Spleen (tissue), 11 donors: Measurements from ENCODE around the gene SERPINA6. TPM values are rescaled to one million over a fixed set of nuclear protein-coding genes. Genes with fewer than 3 reads are reported as not detected.

Experiments used
- DNase-seq: peaks from one replicate; pipeline ENCODE4 v3.0.0-alpha.2; 2020
- H3K27ac ChIP-seq, 8 donors: fragments of 200-600 bp; sonication (generic) in 7 of 8; 1 replicate in 4 of 8; 2 replicates in 4 of 8; pipeline versions ENCODE4 v1.5.0 to v1.8.0; 2016 to 2021; ENCODE audit warnings: inconsistent platforms in 4 of 8, mild to moderate bottlenecking in 4 of 8, moderate library complexity in 1 of 8
- H3K27me3 ChIP-seq, 7 donors: fragments of 200-600 bp; sonication (generic) in 6 of 7; replicated peaks in 1 of 7; 1 replicate in 4 of 7; 2 replicates in 3 of 7; pipeline versions ENCODE4 v1.5.0 to v1.8.0; 2016 to 2021; ENCODE audit warnings: inconsistent platforms in 3 of 7, mild to moderate bottlenecking in 1 of 7
- H3K36me3 ChIP-seq, 6 donors: fragments of 200-600 bp; sonication (generic) in 5 of 6; 1 replicate in 4 of 6; 2 replicates in 2 of 6; pipeline versions ENCODE4 v1.5.0 to v1.8.0; 2016 to 2021; ENCODE audit warnings: inconsistent platforms in 2 of 6
- H3K4me1 ChIP-seq, 6 donors: fragments of 200-600 bp; sonication (generic) in 5 of 6; 1 replicate in 3 of 6; 2 replicates in 3 of 6; pipeline versions ENCODE4 v1.5.0 to v1.8.0; 2016 to 2021; ENCODE audit warnings: inconsistent platforms in 3 of 6
- H3K4me3 ChIP-seq, 8 donors: fragments of 200-600 bp; sonication (generic) in 7 of 8; 1 replicate in 4 of 8; 2 replicates in 4 of 8; pipeline versions ENCODE4 v1.5.0 to v1.8.0; 2016 to 2021; ENCODE audit warnings: inconsistent platforms in 4 of 8, mild to moderate bottlenecking in 4 of 8, moderate library complexity in 2 of 8
- H3K9me3 ChIP-seq, 8 donors: fragments of 200-600 bp; sonication (generic) in 7 of 8; 1 replicate in 4 of 8; 2 replicates in 4 of 8; pipeline versions ENCODE4 v1.5.0 to v1.8.0; 2016 to 2021; ENCODE audit warnings: inconsistent platforms in 4 of 8
- CTCF ChIP-seq, 11 experiments: fragments of 200-600 bp in 7 of 11; fragments of 450-650 bp in 4 of 11; sonication (generic) in 4 of 11; IDR thresholded peaks in 8 of 11; conservative IDR thresholded peaks in 3 of 11; 1 replicate in 7 of 11; 2 replicates in 4 of 11; pipeline versions ENCODE4 v1.4.0 to v1.8.0; 2016 to 2021; ENCODE audit warnings: antibody characterized with exemption in 11 of 11, inconsistent platforms in 4 of 11, mild to moderate bottlenecking in 1 of 11
- POLR2A ChIP-seq, 3 donors: fragments of 450-650 bp; IDR thresholded peaks; one replicate each; pipeline ENCODE4 v1.5.1; 2017; ENCODE audit warnings: antibody characterized with exemption in 3 of 3, mild to moderate bottlenecking in 1 of 3
- POLR2AphosphoS5 ChIP-seq, 3 donors: sonication (generic); formaldehyde crosslinking; IDR thresholded peaks; one replicate each; pipeline ENCODE4 v1.5.1; 2017; ENCODE audit warnings: antibody characterized with exemption in 3 of 3
- WGBS, 5 donors: extraction: QIAGEN DNeasy Blood & Tissue Kit in 3 of 5; methylation state at CpG; one replicate each; pipeline versions ENCODE4 v1.1.5 to v1.1.7; 2013 to 2018; 5-methylcytosine and 5-hydroxymethylcytosine counted together
- intact Hi-C: fragments of 100-400 bp; cut with DNase I; formaldehyde crosslinking; loops from one replicate; pipeline ENCODE4 v1.15.0; 2023; ENCODE audit warnings: low total_unique reads
- polyA plus RNA-seq, 3 donors: library from polyadenylated mRNA; stranded (reverse); fragments of 200-250 nt; gene quantifications; one replicate each; pipeline ENCODE4 v1.2.1, GENCODE V29; 2013
- total RNA-seq, 7 donors: library from RNA; depleted of rRNA in 3 of 7; stranded (reverse); fragments of >200 nt in 3 of 7; fragmentation: NEBNext Ultra II Directional in 4 of 7; extraction: Animal tissue kit (Norgen Biotek cat#: 25700) in 4 of 7; gene quantifications; one replicate each; pipeline versions ENCODE4 v1.1.0 to v1.2.1, GENCODE V29; 2016 to 2021
- donor health status: healthy with polysubstance abuse.
- donor health status: DM: no; HTN: no; CAD: no; lungs with moderate emphysema.
- donor health status: DM: no; HTN: no; CAD: no.
- donor health status: Bipolar disorder and iron deficiency.
- donor health status: healthy.
- donor health status: DM: no; HTN: no; CAD: no.
- donor health status: DM: yes; HTN: yes; CAD: no.

Gene SERPINA6
- total and polyA plus RNA-seq, 10 donors = not detected

- intact Hi-C loops = no loop called here
- no peaks in the 10 kb centered on the region for H3K36me3 ChIP-seq
Observed at GRCh38 chr14:94330857-94331256, 7.7 kb upstream of the SERPINA6 start.

GRCh38 chr14:94330432-94330831 lies 7.3 kb upstream of the SERPINA6 start:
- H3K4me3 ChIP-seq = no peak overlapping the region
- intact Hi-C loops = no loop called here
- no peaks in the 10 kb centered on the region for H3K9me3 ChIP-seq
- no peaks in the 10 kb centered on the region for H3K36me3 ChIP-seq
- TF ChIP-seq POLR2AphosphoS5 (IDR thresholded peaks at IDR 0.05) = no peak
- no peak for TF ChIP-seq POLR2A (IDR thresholded peaks at IDR 0.05)
- TF ChIP-seq CTCF (IDR thresholded peaks at IDR 0.05 in 8 of 11, conservative IDR thresholded peaks at IDR 0.05 in 3 of 11) = no peak
- 73 to 93% (median 81%) methylated on average over 2 to 3 of the region's 3 CpGs for WGBS, 5 donors
- peaks cover 0 to 14% (median 0%) of the 10 kb centered on the region in 7 donors for H3K27me3 ChIP-seq
- DNase-seq = no peak
- H3K27ac ChIP-seq = no peak overlapping the region
- no peaks in the 10 kb centered on the region for H3K4me1 ChIP-seq

More at GRCh38 chr14:94330857-94331256, 7.7 kb upstream of the SERPINA6 start:
- H3K4me1 ChIP-seq = no peaks in the 10 kb centered on the region
- peaks cover 0 to 18% (median 0%) of the 10 kb centered on the region in 7 donors for H3K27me3 ChIP-seq
- no peak overlapping the region for H3K4me3 ChIP-seq
- WGBS, 5 donors = 60 to 68% (median 65%) methylated on average over 2 of the region's 2 CpGs
- H3K27ac ChIP-seq = no peak overlapping the region
- H3K9me3 ChIP-seq = no peaks in the 10 kb centered on the region
- no peak for TF ChIP-seq POLR2A (IDR thresholded peaks at IDR 0.05)
- TF ChIP-seq POLR2AphosphoS5 (IDR thresholded peaks at IDR 0.05) = no peak
- no peak for TF ChIP-seq CTCF (IDR thresholded peaks at IDR 0.05 in 8 of 11, conservative IDR thresholded peaks at IDR 0.05 in 3 of 11)
- no peak for DNase-seq

- no peaks in the 10 kb centered on the region for H3K9me3 ChIP-seq
- H3K4me3 ChIP-seq = no peak overlapping the region
- H3K36me3 ChIP-seq = no peaks in the 10 kb centered on the region
- intact Hi-C loops = no loop called here
- WGBS, 5 donors = 78 to 90% (median 84%) methylated on average over 4 of the region's 4 CpGs
- H3K4me1 ChIP-seq = no peaks in the 10 kb centered on the region
- no peak overlapping the region for H3K27ac ChIP-seq
- H3K27me3 ChIP-seq = peaks cover 0 to 9% (median 0%) of the 10 kb centered on the region in 7 donors
- no peak for DNase-seq
- TF ChIP-seq POLR2A (IDR thresholded peaks at IDR 0.05) (no peak), POLR2AphosphoS5 (IDR thresholded peaks at IDR 0.05) (no peak), CTCF (IDR thresholded peaks at IDR 0.05 in 8 of 11, conservative IDR thresholded peaks at IDR 0.05 in 3 of 11) (no peak)
Observed at GRCh38 chr14:94329857-94330256, 6.7 kb upstream of the SERPINA6 start.

- DNase-seq = no peak
- no peak overlapping the region for H3K27ac ChIP-seq
Observed at GRCh38 chr14:94328196-94328595, 5.1 kb upstream of the SERPINA6 start.

More at GRCh38 chr14:94328196-94328595, 5.1 kb upstream of the SERPINA6 start:
- WGBS, 5 donors = 69 to 93% (median 82%) methylated on average over 2 of the region's 2 CpGs
- Histone ChIP-seq H3K36me3 (no peaks in the 10 kb centered on the region), H3K27me3 (peaks cover 0 to 7% (median 0%) of the 10 kb centered on the region in 7 donors), H3K4me3 (no peak overlapping the region), H3K9me3 (no peaks in the 10 kb centered on the region), H3K4me1 (no peaks in the 10 kb centered on the region)
- intact Hi-C loops = no loop called here
- TF ChIP-seq CTCF (IDR thresholded peaks at IDR 0.05 in 8 of 11, conservative IDR thresholded peaks at IDR 0.05 in 3 of 11) = no peak
- TF ChIP-seq POLR2A (IDR thresholded peaks at IDR 0.05) = no peak
- TF ChIP-seq POLR2AphosphoS5 (IDR thresholded peaks at IDR 0.05) = no peak
